OCI-LY1 (cell line): ENCODE data around the gene PLCB2.

Source experiments
- CTCF ChIP-seq: fragments of 200-600 bp; sonication (generic), shearing (Covaris generic); IDR thresholded peaks from 2 replicates; pipeline ENCODE4 v1.5.1; 2017; ENCODE audit warnings: mild to moderate bottlenecking, antibody characterized with exemption, low read length, moderate library complexity, mixed read lengths
- EZH2 ChIP-seq: fragments of 200-600 bp; sonication (generic), shearing (Covaris generic); IDR thresholded peaks from 2 replicates; pipeline ENCODE4 v1.8.0; 2017; ENCODE audit warnings: borderline replicate concordance, mixed run types, mild to moderate bottlenecking, antibody characterized with exemption, low read length, moderate library complexity, mixed read lengths

- TF ChIP-seq CTCF (no peak), EZH2 (no peak)
Measured at GRCh38 chr15:40302288-40302886, 5.3 kb downstream of the PLCB2 start.
